EH (cell line): ENCODE measurements around the gene DNAH11.
"Not testable (repeated sequence)": the region's sequence is repeated elsewhere in the genome, so short reads cannot be mapped to it uniquely, and the experiment has no call there.

ENCODE experiments used
- DNase-seq: peaks from one replicate; pipeline ENCODE4 v3.0.0-alpha.2; 2015; ENCODE audit warnings: low read depth

The DNAH11 gene

DNA sequence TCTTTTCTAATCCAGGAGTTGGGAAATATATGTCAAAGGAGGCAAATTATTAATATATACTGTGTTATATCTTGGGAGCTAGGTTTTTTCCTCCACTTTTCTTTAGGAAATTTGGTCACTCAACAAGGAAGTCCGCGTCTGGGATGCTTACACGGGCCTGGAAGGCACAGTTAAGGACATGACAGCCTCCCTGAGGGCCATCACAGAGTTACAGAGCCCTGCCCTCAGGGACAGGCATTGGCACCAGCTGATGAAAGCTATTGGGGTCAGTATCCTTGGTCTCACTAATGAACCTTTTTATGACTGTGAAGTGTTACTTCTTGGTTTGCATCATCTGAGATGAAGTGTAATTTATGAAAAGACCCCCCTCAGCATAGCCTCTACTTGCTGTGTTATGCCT lies 74.7 kb downstream of the DNAH11 start:
- no peak for DNase-seq

DNA sequence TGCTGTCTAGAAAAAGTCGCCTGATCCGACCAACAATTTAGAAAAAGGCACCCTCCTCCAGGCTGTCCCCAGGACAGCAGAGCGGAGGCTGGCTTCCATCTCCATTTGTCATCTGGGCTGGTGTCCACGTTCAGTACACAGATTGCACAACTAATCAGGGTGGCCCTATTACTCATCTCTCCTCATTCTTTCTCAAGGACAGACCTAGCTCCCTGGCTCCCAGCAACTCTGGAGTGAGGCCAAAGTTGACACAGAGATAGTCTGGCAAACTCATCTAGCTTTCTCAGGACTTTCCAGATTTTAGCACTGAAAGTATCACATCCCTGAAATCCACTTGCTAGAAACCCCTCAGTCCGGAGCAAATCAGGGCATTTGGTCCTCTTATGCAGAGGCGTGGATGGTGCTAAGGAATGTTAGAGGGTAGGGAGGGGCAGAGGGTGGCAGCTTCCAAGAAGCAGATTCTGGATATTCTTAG lies 75.1 kb downstream of the DNAH11 start:
- DNase-seq: peak; percentile 96

DNA sequence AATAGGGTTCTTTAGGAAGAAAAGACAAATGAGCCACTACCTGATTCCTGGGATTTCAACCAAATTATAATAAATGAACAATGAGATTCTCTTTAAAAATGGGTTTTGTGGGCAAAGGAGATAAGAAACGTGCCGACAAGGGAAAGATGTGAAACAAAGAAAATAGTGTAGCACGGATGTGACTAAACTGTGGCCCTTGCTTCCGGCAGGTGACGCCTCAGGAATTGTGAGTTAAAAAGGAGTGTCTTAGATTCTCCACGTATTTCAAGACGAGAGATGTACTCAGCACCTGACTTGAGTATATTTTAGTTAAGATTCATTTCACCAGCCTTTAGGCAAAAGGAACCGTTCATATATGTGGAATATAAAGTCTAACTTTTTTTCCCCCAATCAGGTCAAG lies 75.9 kb downstream of the DNAH11 start:
- no peak for DNase-seq

DNA sequence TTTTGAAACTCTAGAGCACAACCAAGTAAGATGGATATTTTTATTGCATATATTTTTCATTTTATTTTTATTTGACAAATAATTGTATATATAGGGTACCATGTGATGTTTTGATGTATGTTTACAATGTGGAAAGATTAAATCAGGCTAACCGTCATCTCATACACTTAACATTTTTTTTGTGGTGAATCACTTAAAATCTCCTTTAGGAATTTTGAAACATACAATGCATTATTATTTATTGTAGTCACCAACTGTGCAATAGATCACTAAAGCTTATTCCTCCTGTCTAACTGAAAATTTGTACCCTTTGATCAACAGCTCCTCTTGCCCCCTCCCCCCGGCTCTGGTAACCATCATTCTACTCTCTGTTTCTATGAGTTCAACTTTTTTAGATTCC lies 77.2 kb downstream of the DNAH11 start:
- peak; percentile 44 for DNase-seq

DNA sequence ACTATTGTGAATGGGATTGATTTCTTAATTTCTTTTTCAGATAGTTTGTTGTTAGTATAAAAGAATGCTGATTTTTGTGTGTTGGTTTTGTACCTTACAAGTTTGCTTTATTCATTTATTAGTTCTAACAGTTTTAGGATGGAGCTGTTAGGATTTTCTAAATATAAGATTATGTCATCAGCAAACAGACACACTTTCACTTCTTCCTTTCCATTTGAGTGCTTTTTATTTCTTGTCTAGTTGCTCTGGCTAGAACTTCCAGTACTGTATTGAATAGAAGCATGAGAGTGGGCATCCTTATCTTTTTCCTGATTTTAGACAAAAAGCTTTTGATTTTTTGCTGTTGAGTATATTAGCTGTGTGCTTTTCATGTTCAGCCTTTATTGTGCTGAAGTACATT lies 81.5 kb downstream of the DNAH11 start:
- no peak for DNase-seq

DNA sequence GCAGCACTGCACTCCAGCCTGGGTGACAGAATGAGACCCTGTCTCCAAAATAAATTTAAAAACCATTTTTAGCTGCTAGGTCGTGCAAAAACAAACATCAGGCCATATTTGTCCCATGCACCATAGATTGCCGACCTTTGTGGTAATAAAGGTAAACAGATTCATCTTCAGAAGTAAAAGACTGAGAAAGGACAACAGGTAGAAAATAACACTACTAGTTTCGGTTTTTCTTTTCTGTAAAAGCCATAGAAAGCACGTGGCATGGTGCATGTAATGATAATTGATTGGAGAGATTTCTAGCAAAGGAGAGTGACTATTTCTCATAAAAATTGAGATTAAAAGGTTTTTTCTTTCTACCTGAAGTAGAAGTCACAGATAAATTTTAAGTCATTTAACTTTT lies 93.9 kb downstream of the DNAH11 start:
- no peak for DNase-seq

DNA sequence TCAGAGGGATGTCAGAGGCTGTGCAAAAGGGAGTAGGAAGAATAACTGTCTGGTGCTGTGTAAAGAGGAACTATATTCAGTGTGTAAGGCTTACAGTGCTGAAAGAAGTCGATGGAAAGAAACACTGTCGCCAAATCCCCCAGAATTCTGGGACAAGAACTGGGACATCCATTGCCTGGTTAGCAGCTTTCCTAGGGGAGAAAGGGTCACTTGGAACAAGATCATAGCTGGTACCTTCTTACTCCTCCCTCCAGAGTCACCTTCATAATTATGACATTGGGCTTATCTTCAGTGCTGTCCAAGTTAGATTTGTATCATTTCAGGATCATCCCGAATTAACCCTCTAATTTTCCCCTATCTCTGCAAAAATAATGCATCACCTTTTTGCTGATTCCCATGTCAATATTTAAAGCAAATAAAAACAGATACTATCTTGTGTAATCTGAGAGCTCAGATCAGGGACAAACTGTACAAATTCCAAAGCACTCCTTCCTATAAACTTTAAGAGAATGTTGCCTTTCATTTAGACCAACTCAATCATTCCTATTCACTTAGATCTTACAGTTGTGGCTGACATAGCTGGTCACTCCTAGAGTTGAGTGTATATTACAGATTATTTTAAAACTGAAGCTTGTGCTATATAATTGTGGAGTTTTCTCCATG lies 96.5 kb downstream of the DNAH11 start:
- DNase-seq: peak; percentile 6

DNA sequence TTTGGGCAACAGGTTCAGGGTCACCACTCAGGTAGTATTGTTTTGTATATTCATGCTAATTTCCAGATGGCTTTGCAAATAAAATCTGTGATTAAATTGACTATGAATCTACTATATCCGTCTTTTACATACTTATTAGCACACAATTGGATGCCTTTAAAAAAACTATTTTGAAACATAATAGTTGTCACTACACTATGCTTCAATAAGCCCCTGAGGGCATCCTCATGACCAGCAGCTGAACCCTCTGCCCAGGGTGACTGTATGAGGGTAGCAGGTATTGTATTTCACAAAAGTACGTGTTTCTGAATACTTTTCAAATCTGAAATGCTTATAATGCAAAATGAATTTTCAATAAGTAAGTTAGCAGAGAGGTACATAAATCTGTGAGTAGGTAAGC lies 97.3 kb downstream of the DNAH11 start:
- peak; percentile 9 for DNase-seq

DNA sequence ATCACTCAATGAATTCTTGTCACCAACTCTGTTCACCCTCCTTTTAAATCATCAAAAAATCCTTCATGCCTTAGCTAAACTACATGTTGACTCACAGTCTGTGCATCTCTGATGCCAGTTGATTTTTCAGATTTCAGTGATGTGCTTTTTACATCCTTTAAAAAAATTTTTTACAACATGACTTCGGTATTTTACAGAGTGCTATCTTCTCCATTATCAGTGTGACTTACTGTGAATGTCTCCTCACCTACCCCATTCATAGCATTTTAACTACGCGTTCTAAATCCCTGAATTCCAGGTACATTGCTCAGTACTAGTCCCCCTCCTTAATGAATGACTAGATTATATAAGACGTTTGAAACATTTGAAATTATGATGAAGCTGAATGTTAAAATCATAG lies 98.7 kb downstream of the DNAH11 start:
- DNase-seq: peak; percentile 65

DNA sequence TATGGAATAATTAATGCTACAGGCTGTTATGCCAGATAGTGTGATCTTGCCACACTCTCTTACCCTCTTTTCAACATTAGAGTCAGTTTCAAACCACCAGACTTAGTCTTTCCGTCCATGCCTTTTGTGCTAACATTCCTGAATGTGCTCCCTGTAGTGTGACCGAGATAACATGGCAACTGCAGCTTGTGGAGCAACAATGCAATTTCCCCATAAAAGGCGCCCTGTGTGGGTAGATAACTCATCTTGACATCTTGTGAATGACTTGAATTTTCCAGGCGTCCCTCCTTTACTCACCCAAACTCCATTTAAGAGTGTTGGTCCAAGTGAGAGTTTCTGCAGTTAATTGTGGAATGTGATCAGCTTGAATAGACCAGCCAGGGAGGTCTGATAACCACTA lies 99.6 kb downstream of the DNAH11 start:
- DNase-seq: peak; percentile 39

DNA sequence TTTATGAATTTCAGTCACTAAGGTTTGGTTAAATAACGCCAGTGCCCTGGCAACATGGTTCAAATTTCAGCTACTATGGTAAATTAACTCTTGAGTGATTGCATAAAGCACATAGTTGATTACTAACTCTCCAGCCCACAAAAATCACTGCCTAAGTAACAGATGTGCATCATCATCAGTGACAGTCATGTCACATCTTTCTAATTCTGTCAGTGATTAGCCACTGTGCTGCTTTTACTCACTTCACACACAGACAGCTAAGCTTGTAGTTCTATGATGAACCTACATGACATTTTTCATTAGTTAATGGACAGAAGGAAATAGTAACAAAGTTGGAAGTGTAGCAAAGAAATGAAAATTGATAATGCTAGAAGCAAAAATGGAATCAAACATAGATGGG lies 108.9 kb downstream of the DNAH11 start:
- no peak for DNase-seq

DNA sequence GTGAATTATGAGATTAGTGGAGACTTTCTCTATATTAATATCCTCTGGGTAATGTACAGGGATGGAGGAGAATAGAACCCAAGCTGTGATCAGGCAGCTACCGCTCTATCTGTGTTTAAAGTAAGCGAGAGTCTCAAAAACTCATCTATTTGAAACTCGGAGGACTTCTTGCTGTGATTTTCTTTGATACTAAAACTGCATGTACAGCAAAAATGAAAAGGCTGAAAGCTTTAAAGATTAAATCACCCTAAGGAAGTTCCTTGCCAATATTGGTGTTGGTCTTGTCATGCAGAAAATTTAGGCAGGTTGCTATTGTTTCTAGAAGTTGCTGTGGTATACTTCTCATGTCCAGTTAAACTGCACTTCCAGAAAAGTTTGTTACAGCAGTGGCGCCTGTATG lies 110.8 kb downstream of the DNAH11 start:
- no peak for DNase-seq

DNA sequence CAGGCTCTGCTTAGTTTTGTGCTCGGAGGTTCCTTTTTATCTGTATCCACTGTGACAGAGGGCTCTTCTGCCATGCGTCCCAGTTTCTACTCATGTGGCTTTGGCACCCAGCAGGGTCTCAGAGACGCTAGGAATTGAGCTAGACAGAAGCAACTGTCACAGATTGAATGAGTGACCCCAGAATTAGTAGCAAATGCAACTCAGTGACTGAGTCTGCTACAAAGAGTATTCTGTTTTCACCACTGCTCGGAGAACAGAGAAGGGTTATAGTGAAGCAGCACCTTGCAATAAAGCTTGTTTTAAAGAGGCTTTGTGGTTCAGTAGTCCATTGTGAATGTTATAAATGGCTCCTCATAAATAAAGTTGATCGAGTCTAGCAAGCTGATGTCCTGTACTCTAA lies 113.2 kb downstream of the DNAH11 start:
- no peak for DNase-seq

DNA sequence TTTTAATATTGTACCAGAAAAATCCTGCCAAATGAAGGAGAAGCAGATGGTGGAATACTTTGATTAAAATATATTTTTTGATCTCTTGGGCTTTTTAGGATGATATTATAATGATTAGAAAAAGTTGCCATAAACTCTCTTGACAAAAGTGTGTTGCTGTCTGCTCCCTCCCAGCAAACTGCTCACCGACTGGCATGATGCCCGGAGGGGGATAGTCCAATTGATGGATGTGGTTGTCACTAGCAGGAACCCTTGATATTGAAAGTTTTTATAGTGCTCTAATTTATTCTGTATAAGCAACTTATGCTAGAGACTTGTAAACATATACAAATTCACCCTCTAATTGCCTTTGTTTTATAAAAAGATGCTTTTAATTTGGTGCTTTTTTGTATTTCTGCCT lies 114.0 kb downstream of the DNAH11 start:
- DNase-seq: no peak

DNA sequence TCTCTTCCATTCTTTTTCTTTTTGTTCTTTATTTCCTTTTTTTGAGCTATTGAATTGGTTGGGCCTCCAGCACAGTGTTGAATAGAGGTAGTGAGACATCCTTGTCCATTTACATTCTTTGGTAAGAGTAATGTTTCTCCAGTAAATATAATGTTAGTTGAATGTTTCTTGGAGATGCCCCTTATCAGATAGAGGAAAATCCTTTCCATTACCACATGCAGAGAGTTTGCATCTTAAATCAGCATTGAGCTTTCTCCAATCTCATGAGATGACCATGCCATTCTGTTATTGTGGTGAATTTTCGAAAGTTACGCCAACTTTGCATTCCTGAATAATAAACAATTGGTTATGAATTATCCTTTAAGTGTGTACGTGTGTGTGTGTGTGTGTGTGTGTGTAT lies 127.7 kb downstream of the DNAH11 start:
- no peak for DNase-seq

DNA sequence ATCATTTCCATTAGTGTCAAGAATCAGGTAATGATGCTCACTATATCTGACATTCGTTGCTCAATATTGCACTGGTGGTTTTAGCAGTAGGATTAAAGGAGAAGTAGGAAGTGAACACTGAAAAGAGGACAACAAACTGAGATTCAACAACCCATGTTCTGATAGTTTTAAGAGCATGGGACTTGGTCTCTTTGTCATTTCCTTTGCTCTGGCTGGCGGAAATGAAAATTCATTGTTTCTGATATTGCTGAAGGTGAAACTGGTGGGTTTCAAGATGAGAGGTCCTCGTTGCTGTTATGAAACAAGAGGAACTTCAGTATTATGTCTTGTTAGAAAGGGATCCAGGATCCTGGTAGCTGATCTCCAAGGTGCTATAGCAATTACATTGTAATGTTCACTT lies 129.0 kb downstream of the DNAH11 start:
- no peak for DNase-seq

DNA sequence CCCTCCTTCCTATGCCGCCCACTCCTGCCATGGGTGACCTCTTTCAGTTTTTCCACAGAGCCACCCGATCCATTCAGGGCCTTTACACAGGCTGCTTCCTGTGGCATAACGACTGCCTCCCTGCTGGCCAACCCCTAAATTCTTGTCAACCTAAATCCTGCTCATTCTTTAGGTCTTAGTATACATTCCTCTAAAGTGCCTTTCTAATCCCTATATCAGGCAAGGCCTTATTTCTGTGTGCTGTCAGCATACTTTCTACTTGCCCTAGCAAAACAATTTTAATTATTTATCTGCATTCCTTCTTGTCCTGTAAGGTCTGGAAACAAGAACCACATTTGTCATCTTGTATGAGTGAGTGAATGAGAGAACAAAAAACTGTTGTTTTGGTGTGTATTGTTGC lies 132.4 kb downstream of the DNAH11 start:
- peak; percentile 76 for DNase-seq

DNA sequence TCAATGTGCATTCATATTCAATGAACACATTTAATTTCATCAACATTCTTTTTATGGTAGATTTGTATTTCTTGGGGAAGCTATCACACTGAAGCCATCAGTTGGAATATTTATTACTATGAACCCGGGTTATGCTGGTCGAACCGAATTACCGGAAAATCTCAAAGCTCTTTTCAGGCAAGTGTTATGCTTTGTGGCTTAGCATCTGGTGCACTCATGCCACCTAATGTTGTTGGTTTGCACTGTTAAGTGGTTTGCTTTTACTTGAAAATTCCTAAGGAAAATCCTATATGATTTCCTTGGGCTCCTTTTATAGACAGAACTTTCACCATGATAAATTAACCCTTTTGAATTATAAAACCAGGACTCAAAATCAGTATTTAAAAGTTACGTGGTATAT lies 147.9 kb downstream of the DNAH11 start:
- DNase-seq: peak; percentile 20

DNA sequence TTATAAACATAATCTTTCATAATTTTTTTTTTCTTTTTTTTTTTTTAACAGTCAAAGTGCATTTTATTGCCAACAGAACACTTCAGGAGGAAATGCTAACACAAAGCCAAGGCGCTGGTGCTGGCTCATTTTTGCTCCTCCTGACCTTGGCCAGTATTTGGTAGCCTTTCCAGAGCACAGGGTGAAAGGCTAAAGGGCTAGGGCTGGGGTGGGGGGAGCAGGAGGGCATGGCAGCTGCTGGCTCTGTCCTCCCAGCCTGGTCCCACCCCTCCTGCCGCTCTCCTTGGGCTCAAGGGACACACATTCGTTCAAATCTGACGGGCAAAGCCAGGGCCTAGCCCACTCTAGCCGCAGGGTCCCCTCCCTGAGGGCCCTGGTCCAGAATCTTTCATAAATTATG lies 148.3 kb downstream of the DNAH11 start:
- DNase-seq: not testable (repeated sequence)

DNA sequence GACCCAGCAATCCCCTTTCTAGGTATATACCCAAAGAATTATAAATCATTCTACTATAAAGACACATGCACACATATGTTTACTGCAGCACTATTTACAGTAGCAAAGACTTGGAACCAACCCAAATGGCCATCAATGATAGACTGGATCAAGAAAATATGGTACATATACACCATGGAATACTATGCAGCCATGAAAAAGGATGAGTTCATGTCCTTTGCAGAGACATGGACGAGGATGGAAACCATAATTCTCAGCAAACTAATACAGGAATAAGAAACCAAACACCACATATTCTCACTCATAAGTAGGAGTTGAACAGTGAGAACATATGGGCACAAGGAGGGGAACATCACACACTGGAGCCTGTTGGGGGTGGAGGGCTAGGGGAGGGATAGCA lies 157.7 kb downstream of the DNAH11 start:
- not testable (repeated sequence) for DNase-seq

DNA sequence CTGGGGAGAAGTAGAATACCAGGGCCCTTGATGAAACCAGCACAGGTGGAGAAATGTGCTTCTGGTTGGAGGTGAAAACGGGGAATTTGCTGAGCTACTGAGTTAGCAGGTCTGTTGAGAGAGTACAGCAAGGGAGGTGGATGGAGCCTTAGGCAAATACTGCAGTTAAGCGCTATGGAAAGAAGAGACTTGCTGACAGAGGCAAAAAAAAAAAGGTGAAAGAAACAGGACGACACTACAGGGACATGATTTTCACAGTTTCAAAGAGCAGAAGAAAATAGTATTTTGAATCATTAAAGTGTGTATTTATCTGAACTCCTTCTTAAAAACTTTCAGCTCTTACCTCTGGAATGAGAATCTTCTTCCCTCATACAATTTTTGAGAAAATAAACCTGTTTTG lies 159.5 kb downstream of the DNAH11 start:
- no peak for DNase-seq

DNA sequence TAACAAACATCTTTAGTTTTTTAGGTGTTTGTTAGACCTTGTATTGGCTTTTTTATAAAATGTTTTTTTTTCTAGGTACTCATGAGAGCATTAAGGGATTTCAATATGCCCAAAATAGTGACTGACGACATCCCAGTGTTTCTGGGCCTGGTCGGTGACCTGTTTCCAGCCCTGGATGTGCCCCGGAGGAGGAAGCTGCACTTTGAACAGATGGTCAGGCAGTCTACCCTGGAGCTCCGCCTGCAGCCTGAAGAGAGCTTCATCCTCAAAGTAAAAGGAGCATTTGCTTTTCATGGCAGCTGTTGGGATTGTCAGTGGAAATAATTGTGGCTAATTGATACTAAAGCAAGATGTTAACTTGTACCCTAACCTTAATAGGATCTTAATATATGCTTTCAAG lies 161.5 kb downstream of the DNAH11 start:
- DNase-seq: no peak

DNA sequence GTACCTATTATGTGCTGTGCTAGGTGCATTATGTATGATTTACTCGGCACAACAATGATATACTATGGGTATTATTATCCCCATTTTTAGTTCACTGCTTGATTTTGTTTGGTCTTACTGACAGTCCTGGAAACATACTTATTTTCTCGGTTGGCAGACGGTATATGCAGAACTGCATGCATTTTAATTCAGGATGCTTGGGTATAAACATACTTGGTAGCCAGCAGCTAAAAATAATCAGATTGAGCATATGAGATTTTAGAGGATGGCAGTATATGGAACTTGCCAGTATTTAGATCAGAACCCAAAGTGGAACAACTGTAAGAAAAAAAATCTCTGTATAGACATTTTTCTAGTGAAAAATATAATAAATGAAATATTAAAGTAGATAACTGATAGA lies 163.3 kb downstream of the DNAH11 start:
- no peak for DNase-seq

DNA sequence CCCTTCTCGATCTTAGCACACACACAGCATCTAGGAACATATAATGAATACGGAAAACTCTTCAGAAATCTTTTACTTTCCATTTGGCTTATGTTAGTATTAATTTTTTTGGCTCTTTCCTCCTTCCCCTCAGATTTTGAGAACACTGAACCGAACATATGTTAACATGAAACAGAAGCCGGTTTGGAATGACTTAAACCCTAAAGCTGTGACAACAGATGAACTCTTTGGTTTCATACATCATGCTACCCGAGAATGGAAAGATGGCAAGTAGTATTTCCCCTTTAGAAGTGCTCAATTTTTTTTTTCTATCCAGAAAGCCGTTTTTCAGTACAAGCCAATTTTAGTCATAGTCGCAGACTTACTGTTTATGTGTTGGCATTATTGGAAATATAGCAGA lies 164.7 kb downstream of the DNAH11 start:
- DNase-seq: no peak

DNA sequence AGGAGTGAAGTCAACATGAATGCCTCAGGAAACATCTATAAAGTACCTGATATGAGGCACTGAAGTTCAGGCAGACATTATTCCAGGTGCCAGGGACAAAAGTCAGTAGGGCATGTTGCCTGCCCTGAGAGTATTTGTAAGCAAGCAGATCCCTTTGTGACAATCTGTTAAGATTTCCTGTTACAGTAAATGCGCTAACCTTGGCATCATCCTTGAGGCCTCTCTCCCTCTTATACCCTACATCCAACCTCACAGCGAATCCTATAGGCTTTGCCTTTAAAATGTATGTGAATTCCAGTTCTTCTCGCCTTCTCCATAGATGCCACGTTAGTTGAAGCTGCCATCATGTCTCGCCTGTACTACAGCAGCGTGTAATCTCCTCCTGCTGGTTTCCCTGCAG lies 165.3 kb downstream of the DNAH11 start:
- DNase-seq: no peak
